PC-3 (cell line): ENCODE data around the gene TMEM179B. TPM values are rescaled to one million over a fixed set of nuclear protein-coding genes. Genes with fewer than 3 reads are reported as not detected.

Experiments used
- ATAC-seq: fragments of 200-7000 bp; cut with Tn5 transposase; 2 replicates; pipeline ENCODE4 v1.9.1; 2020; ENCODE audit warnings: mild to moderate bottlenecking, moderate library complexity
- BruUV-seq: library from RNA; stranded (reverse); fragments of 400-500 nt; replicated peaks from 2 replicates; lab custom pipeline; 2021; lab: Mats Ljungman, UMichigan
- CTCF ChIA-PET: fragments of 300-600 bp; sonication (Branson Sonifier 250); formaldehyde crosslinking; loops from one replicate; lab custom pipeline; 2022; ENCODE audit warnings: antibody characterized with exemption; lab: Charles Lee
- POLR2A ChIA-PET: fragments of 300-600 bp; sonication (Branson Sonifier 250); formaldehyde crosslinking; loops from one replicate; lab custom pipeline; 2022; ENCODE audit warnings: antibody characterized with exemption; ENCODE audit not compliant: unreplicated experiment; lab: Charles Lee
- DNase-seq: peaks from one replicate; pipeline ENCODE4 v3.0.0-alpha.2; 2015
- H2AFZ ChIP-seq: fragments of 300-600 bp; sonication (generic); 2 replicates; pipeline ENCODE4 v1.6.0; 2016; ENCODE audit warnings: antibody characterized with exemption, low read length
- H3F3A ChIP-seq: fragments of 300-600 bp; sonication (generic); one replicate; pipeline ENCODE4 v1.6.0; 2017; ENCODE audit warnings: antibody characterized with exemption, low read length, control low read depth, mild to moderate bottlenecking; ENCODE audit not compliant: unreplicated experiment
- H3K27ac ChIP-seq: fragments of 300-600 bp; sonication (generic); 2 replicates; pipeline ENCODE4 v1.5.1; 2016; ENCODE audit warnings: mild to moderate bottlenecking, low read length
- H3K27me3 ChIP-seq: fragments of 300-600 bp; sonication (generic); 2 replicates; pipeline ENCODE4 v1.6.1; 2016; ENCODE audit warnings: low read length, mixed read lengths
- H3K36me3 ChIP-seq: fragments of 300-600 bp; sonication (generic); 2 replicates; pipeline ENCODE4 v1.6.1; 2016; ENCODE audit warnings: low read depth, mixed run types, low read length, mixed read lengths
- H3K4me1 ChIP-seq: fragments of 300-600 bp; sonication (generic); 2 replicates; pipeline ENCODE4 v1.5.1; 2016; ENCODE audit warnings: low read length; ENCODE audit not compliant: insufficient read depth
- H3K4me2 ChIP-seq: fragments of 300-600 bp; sonication (generic); 2 replicates; pipeline ENCODE4 v1.6.0; 2016; ENCODE audit warnings: low read length
- H3K4me3 ChIP-seq: fragments of 300-600 bp; sonication (generic); 2 replicates; pipeline ENCODE4 v1.5.1; 2016; ENCODE audit warnings: mild to moderate bottlenecking, low read length, mixed read lengths
- H3K79me2 ChIP-seq: fragments of 300-600 bp; sonication (generic); 2 replicates; pipeline ENCODE4 v1.6.1; 2017; ENCODE audit warnings: low read length, mixed read lengths
- H3K9ac ChIP-seq: fragments of 300-600 bp; sonication (generic); 2 replicates; pipeline ENCODE4 v1.6.0; 2016; ENCODE audit warnings: mild to moderate bottlenecking, low read length
- H3K9me2 ChIP-seq: fragments of 300-600 bp; sonication (generic); replicated peaks from 2 replicates; pipeline ENCODE4 v1.6.1; 2016; ENCODE audit warnings: mixed run types, low read length, mixed read lengths
- H3K9me3 ChIP-seq: fragments of 300-600 bp; sonication (generic); 2 replicates; pipeline ENCODE4 v1.6.1; 2016; ENCODE audit warnings: low read length, mixed read lengths
- H4K20me1 ChIP-seq: fragments of 300-600 bp; sonication (generic); 2 replicates; pipeline ENCODE4 v1.6.1; 2016; ENCODE audit warnings: low read length, mixed read lengths
- EZH2 ChIP-seq: fragments of 300-600 bp; sonication (generic); IDR thresholded peaks from one replicate; pipeline ENCODE4 v1.6.1; 2017; ENCODE audit warnings: antibody characterized with exemption, mild to moderate bottlenecking, low read length; ENCODE audit not compliant: unreplicated experiment
- EZH2phosphoT487 ChIP-seq: fragments of 300-600 bp; sonication (generic); IDR thresholded peaks from 2 replicates; pipeline ENCODE4 v1.6.1; 2018; ENCODE audit warnings: mild to moderate bottlenecking, antibody characterized with exemption, low read length, borderline replicate concordance
- intact Hi-C: fragments of 100-400 bp; cut with micrococcal nuclease; formaldehyde crosslinking; loops from 2 replicates; pipeline ENCODE4 v1.9.0; 2023
- total RNA-seq: library from RNA; depleted of rRNA; stranded (reverse); fragments of >200 nt; gene quantifications from 2 replicates; pipeline ENCODE4 v1.2.3, GENCODE V29; 2014
- TF ChIP-seq, protein P1 (sequence below): fragments of 300-600 bp; sonication (generic); conservative IDR thresholded peaks from 2 replicates; pipeline ENCODE4 v1.5.1; 2017; ENCODE audit warnings: antibody characterized with exemption, low read depth, mild to moderate bottlenecking, low read length

Gene TMEM179B
- total RNA-seq, 1 experiment from 2014 or later: 86.7 TPM

DNA sequence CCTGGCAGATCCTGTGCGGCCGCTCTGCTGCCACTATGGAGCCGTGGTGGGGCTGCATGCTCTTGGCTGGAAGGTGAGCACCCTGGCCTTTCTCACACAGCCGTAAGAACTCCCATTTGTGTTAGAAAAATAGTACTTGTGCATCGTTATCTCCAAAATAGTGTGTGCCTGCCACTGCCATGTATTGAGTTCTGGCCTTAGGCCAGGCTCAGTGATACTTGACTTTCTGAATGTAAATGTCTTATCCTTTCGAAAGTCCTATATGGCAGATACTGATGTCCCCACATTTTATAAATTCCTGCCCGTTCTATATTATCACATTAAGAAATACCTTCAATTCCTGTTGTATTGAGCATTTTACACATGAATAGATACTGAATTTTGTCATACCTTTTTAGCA is 4.4 kb upstream of the TMEM179B start:
- TF ChIP-seq, protein P1, sequence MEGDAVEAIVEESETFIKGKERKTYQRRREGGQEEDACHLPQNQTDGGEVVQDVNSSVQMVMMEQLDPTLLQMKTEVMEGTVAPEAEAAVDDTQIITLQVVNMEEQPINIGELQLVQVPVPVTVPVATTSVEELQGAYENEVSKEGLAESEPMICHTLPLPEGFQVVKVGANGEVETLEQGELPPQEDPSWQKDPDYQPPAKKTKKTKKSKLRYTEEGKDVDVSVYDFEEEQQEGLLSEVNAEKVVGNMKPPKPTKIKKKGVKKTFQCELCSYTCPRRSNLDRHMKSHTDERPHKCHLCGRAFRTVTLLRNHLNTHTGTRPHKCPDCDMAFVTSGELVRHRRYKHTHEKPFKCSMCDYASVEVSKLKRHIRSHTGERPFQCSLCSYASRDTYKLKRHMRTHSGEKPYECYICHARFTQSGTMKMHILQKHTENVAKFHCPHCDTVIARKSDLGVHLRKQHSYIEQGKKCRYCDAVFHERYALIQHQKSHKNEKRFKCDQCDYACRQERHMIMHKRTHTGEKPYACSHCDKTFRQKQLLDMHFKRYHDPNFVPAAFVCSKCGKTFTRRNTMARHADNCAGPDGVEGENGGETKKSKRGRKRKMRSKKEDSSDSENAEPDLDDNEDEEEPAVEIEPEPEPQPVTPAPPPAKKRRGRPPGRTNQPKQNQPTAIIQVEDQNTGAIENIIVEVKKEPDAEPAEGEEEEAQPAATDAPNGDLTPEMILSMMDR: no peak
- TF ChIP-seq EZH2phosphoT487 (no peak), EZH2 (no peak)
- intact Hi-C loops: no loop called here
- Histone ChIP-seq H3K79me2 (no peaks in the 10 kb centered on the region), H3K4me3 (no peak overlapping the region), H3K4me2 (no peak overlapping the region), H4K20me1 (no peaks in the 10 kb centered on the region), H3K4me1 (peaks cover 7% of the 10 kb centered on the region), H3F3A (peaks cover 8% of the 10 kb centered on the region), H3K27me3 (no peaks in the 10 kb centered on the region), H3K27ac (no peak overlapping the region), H3K9me3 (no peaks in the 10 kb centered on the region), H3K9ac (no peak overlapping the region), H2AFZ (no peak overlapping the region), H3K9me2 (no peaks in the 10 kb centered on the region), H3K36me3 (peaks cover 11% of the 10 kb centered on the region; the same call in 1 of the 2 replicates)
- POLR2A ChIA-PET: no interaction called here
- no TSS peak for BruUV-seq
- ATAC-seq: no peak
- no peak for DNase-seq
- CTCF ChIA-PET: no interaction called here

DNA sequence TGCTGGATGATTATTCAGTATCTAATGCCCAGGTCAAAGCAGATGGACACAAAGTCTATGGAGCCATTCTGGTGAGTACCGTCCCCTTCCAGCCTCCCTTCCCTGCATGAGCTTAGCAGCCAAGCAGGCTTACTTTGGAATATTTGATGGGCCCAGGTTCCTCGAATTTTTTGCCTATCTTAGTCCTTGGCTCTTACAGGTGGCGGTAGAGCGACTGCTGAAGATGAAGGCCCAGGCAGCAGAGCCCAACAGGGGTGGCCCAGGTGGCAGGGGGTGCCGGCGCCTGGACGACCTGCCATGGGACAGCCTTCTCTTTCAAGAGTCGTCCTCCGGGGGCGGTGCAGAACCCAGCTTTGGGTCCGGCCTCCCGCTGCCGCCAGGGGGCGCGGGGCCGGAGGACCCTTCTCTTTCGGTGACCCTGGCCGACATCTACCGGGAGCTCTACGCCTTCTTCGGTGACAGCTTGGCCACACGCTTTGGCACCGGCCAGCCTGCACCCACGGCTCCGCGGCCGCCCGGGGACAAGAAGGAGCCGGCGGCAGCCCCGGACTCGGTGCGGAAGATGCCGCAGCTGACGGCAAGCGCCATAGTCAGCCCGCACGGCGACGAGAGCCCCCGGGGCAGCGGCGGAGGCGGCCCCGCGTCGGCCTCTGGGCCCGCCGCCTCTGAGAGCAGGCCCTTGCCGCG is 741 bp upstream of the TMEM179B start:
- H3K36me3 ChIP-seq: peaks cover 11% of the 10 kb centered on the region; the same call in 1 of the 2 replicates
- TF ChIP-seq, protein P1: peak; percentile 95
- TF ChIP-seq EZH2phosphoT487: no peak

DNA sequence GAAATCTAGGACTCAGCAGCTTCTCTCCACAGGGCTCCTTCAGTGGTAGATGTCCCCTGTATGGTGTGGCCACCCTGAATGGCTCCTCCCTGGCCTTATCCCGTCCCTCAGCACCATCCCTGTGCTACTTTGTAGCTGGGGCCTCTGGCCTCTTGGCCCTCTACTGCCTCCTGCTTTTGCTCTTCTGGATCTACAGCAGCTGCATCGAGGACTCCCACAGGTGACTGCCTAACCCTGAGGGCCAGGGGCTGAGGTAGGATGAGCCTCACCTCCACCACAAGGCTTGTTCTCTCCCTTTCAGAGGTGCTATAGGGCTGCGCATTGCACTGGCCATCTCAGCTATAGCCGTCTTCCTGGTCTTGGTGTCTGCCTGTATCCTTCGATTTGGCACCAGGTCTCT is 1.8 kb downstream of the TMEM179B start:
- Histone ChIP-seq H3K4me3 (0 out of 2 replicates have a peak overlapping the region, but pooled peaks have one; percentile 86), H3K79me2 (peaks cover 36% of the 10 kb centered on the region), H3K9ac (no peak overlapping the region)

More for the DNA sequence above, 741 bp upstream of the TMEM179B start:
- Histone ChIP-seq H3K9me3 (no peaks in the 10 kb centered on the region), H3K79me2 (peaks cover 33% of the 10 kb centered on the region), H3K4me1 (peaks cover 25% of the 10 kb centered on the region), H3F3A (peaks cover 10% of the 10 kb centered on the region), H3K4me2 (peak overlapping the region; percentile 84), H3K9ac (peak overlapping the region; percentile 91), H3K4me3 (peak overlapping the region; percentile 86), H2AFZ (peak overlapping the region; percentile 71), H3K9me2 (no peaks in the 10 kb centered on the region), H3K27me3 (no peaks in the 10 kb centered on the region), H3K27ac (peak overlapping the region; percentile 90), H4K20me1 (no peaks in the 10 kb centered on the region)
- ChIA-PET CTCF (interaction anchor here (0.6 to 1.8 kb wide), 11 partner anchors 12 to 140 kb away, joined by 3 to 13 read pairs (median 5); partner anchors contain the start of genes GANAB, HNRNPUL2, POLR2G and SLC3A2), POLR2A (interaction anchor here (0.6 to 1.4 kb wide), 3 partner anchors 55 to 121 kb away, joined by 3 to 16 read pairs (median 4); partner anchors contain the start of genes C11orf98, CSKMT and HNRNPUL2)
- intact Hi-C loops: loop anchor here (1.0 to 2.0 kb wide), 4 partner anchors 44 to 94 kb away; partner anchors contain the start of gene SLC3A2
- ATAC-seq (peak; percentile 67), DNase-seq (peak; percentile 95)
- BruUV-seq: no TSS peak

More for the DNA sequence above, 1.8 kb downstream of the TMEM179B start:
- no peak overlapping the region for H3K27ac ChIP-seq
- no peaks in the 10 kb centered on the region for H3K9me2 ChIP-seq
- TF ChIP-seq, protein P1: 0 out of 2 replicates have a peak, but pooled peaks have one; percentile 19
- TF ChIP-seq EZH2 (no peak), EZH2phosphoT487 (no peak)
- H3K27me3 ChIP-seq: no peaks in the 10 kb centered on the region
- ATAC-seq (no peak), DNase-seq (no peak)
- peaks cover 33% of the 10 kb centered on the region for H3K4me1 ChIP-seq
- ChIA-PET POLR2A (interaction anchor here (0.6 kb wide), 1 partner anchor 29 kb away, joined by 4 read pairs; no protein-coding TSS in a partner anchor), CTCF (no interaction called here)
- no peaks in the 10 kb centered on the region for H4K20me1 ChIP-seq
- H3K4me2 ChIP-seq: peak overlapping the region; percentile 84
- H2AFZ ChIP-seq: no peak overlapping the region
- H3K9me3 ChIP-seq: no peaks in the 10 kb centered on the region
- peaks cover 19% of the 10 kb centered on the region for H3F3A ChIP-seq
- intact Hi-C loops: no loop called here
- H3K36me3 ChIP-seq: peaks cover 19% of the 10 kb centered on the region; the same call in 1 of the 2 replicates
- no TSS peak for BruUV-seq
